ENCODE results near the gene KIF1B.
A peak's percentile ranks its signal among the peaks of the same experiment; 100 is the strongest.

The KIF1B gene

DNA sequence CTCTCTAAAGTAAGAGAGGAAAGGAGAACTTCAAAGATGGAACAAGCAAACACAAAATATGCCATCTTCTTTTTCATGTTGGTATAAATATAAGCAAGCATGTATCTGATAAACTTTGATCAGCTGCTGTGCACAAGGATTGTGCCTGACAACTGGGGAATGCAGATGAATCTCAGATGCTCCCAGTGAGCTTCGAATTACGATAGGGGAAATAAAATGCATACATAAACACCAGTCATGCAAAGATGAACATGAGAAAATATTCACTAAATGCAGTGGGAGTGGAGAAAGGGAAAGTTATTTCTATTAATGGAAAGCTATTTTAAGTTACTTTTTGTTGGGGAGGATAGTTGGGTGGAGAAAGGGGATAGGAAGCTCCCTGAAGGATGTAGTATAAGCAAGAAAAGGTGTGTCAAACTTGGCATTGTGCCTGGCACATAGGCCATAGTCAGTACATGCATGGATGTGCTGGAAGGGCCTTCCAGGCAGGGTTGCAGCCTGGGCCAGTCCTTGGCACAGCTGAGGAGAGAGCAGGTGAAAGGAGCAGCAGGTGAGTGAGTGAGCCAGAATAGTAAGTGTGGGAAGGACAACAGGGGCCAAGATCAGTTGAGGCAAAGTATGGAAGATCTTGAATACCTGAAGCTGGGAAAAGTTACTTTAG, 130.7 kb downstream of the KIF1B start:
- peak; percentile 34 for ATAC-seq
- TF ChIP-seq SNAI2 (CRISPR knock-in tag; IDR thresholded peaks at IDR 0.05) (no peak), CSDC2 (CRISPR knock-in tag; IDR thresholded peaks at IDR 0.05) (no peak), ZFP3 (CRISPR knock-in tag; IDR thresholded peaks at IDR 0.05) (no peak), ISL1 (CRISPR knock-in tag; IDR thresholded peaks at IDR 0.05) (no peak), PPARA (CRISPR knock-in tag; IDR thresholded peaks at IDR 0.05; ENCODE audit: borderline replicate concordance) (no peak), GLIS3 (CRISPR knock-in tag; IDR thresholded peaks at IDR 0.05) (no peak), BACH2 (CRISPR knock-in tag; IDR thresholded peaks at IDR 0.05; ENCODE audit: borderline replicate concordance) (no peak), OSR1 (CRISPR knock-in tag; IDR thresholded peaks at IDR 0.05) (no peak), ZNF70 (CRISPR knock-in tag; IDR thresholded peaks at IDR 0.05) (no peak), ZFP30 (CRISPR knock-in tag; IDR thresholded peaks at IDR 0.05) (no peak), TCF4 (CRISPR knock-in tag; IDR thresholded peaks at IDR 0.05; ENCODE audit: borderline replicate concordance) (no peak), ZNF565 (CRISPR knock-in tag; conservative IDR thresholded peaks at IDR 0.05; ENCODE audit: low read depth) (no peak), TOX (CRISPR knock-in tag; IDR thresholded peaks at IDR 0.05; ENCODE audit: borderline replicate concordance) (no peak), RARB (CRISPR knock-in tag; IDR thresholded peaks at IDR 0.05) (no peak)
- TF ChIP-seq, protein P1, sequence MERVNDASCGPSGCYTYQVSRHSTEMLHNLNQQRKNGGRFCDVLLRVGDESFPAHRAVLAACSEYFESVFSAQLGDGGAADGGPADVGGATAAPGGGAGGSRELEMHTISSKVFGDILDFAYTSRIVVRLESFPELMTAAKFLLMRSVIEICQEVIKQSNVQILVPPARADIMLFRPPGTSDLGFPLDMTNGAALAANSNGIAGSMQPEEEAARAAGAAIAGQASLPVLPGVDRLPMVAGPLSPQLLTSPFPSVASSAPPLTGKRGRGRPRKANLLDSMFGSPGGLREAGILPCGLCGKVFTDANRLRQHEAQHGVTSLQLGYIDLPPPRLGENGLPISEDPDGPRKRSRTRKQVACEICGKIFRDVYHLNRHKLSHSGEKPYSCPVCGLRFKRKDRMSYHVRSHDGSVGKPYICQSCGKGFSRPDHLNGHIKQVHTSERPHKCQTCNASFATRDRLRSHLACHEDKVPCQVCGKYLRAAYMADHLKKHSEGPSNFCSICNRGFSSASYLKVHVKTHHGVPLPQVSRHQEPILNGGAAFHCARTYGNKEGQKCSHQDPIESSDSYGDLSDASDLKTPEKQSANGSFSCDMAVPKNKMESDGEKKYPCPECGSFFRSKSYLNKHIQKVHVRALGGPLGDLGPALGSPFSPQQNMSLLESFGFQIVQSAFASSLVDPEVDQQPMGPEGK (CRISPR knock-in tag; IDR thresholded peaks at IDR 0.05; ENCODE audit: borderline replicate concordance): no peak
- TF ChIP-seq, protein P2, sequence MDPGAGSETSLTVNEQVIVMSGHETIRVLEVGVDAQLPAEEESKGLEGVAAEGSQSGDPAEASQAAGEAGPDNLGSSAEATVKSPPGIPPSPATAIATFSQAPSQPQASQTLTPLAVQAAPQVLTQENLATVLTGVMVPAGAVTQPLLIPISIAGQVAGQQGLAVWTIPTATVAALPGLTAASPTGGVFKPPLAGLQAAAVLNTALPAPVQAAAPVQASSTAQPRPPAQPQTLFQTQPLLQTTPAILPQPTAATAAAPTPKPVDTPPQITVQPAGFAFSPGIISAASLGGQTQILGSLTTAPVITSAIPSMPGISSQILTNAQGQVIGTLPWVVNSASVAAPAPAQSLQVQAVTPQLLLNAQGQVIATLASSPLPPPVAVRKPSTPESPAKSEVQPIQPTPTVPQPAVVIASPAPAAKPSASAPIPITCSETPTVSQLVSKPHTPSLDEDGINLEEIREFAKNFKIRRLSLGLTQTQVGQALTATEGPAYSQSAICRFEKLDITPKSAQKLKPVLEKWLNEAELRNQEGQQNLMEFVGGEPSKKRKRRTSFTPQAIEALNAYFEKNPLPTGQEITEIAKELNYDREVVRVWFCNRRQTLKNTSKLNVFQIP (CRISPR knock-in tag; IDR thresholded peaks at IDR 0.05; ENCODE audit: borderline replicate concordance, low read depth): no peak
- TF ChIP-seq, protein P3, sequence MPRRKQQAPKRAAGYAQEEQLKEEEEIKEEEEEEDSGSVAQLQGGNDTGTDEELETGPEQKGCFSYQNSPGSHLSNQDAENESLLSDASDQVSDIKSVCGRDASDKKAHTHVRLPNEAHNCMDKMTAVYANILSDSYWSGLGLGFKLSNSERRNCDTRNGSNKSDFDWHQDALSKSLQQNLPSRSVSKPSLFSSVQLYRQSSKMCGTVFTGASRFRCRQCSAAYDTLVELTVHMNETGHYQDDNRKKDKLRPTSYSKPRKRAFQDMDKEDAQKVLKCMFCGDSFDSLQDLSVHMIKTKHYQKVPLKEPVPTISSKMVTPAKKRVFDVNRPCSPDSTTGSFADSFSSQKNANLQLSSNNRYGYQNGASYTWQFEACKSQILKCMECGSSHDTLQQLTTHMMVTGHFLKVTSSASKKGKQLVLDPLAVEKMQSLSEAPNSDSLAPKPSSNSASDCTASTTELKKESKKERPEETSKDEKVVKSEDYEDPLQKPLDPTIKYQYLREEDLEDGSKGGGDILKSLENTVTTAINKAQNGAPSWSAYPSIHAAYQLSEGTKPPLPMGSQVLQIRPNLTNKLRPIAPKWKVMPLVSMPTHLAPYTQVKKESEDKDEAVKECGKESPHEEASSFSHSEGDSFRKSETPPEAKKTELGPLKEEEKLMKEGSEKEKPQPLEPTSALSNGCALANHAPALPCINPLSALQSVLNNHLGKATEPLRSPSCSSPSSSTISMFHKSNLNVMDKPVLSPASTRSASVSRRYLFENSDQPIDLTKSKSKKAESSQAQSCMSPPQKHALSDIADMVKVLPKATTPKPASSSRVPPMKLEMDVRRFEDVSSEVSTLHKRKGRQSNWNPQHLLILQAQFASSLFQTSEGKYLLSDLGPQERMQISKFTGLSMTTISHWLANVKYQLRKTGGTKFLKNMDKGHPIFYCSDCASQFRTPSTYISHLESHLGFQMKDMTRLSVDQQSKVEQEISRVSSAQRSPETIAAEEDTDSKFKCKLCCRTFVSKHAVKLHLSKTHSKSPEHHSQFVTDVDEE (CRISPR knock-in tag; IDR thresholded peaks at IDR 0.05): no peak
- TF ChIP-seq, protein P4, sequence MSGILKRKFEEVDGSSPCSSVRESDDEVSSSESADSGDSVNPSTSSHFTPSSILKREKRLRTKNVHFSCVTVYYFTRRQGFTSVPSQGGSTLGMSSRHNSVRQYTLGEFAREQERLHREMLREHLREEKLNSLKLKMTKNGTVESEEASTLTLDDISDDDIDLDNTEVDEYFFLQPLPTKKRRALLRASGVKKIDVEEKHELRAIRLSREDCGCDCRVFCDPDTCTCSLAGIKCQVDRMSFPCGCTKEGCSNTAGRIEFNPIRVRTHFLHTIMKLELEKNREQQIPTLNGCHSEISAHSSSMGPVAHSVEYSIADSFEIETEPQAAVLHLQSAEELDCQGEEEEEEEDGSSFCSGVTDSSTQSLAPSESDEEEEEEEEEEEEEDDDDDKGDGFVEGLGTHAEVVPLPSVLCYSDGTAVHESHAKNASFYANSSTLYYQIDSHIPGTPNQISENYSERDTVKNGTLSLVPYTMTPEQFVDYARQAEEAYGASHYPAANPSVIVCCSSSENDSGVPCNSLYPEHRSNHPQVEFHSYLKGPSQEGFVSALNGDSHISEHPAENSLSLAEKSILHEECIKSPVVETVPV (CRISPR knock-in tag; IDR thresholded peaks at IDR 0.05): no peak
- TF ChIP-seq, protein P5, sequence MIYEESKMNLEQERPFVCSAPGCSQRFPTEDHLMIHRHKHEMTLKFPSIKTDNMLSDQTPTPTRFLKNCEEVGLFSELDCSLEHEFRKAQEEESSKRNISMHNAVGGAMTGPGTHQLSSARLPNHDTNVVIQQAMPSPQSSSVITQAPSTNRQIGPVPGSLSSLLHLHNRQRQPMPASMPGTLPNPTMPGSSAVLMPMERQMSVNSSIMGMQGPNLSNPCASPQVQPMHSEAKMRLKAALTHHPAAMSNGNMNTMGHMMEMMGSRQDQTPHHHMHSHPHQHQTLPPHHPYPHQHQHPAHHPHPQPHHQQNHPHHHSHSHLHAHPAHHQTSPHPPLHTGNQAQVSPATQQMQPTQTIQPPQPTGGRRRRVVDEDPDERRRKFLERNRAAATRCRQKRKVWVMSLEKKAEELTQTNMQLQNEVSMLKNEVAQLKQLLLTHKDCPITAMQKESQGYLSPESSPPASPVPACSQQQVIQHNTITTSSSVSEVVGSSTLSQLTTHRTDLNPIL (CRISPR knock-in tag; IDR thresholded peaks at IDR 0.05; ENCODE audit: low read depth): no peak

DNA sequence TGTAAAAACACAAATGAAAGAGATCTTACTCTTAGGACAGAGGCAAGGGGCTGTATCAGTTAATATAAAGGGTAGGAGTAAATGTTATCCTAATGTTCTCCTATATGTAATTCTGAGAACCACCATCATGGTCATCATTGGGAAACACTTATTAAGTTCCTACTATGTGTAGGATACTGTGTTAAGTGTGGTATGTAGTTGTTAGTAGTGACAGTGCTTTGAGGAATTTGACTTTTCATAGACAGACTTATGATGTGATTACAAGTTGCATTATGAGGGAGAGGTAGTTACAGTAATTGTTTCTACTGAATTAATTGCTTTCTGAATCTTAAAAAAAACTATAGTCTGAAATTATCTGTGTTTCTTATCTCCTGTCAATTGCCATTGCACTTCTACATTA, 136.7 kb downstream of the KIF1B start:
- ATAC-seq: no peak
- TF ChIP-seq ZFP3 (CRISPR knock-in tag; IDR thresholded peaks at IDR 0.05): no peak
- TF ChIP-seq TCF4 (CRISPR knock-in tag; IDR thresholded peaks at IDR 0.05; ENCODE audit: borderline replicate concordance): no peak
- no peak for TF ChIP-seq ZC3H10 (CRISPR knock-in tag; IDR thresholded peaks at IDR 0.05)
- no peak for TF ChIP-seq ZNF8 (CRISPR knock-in tag; IDR thresholded peaks at IDR 0.05)
- no peak for TF ChIP-seq ISL1 (CRISPR knock-in tag; IDR thresholded peaks at IDR 0.05)
- TF ChIP-seq GLIS3 (CRISPR knock-in tag; IDR thresholded peaks at IDR 0.05): no peak
- TF ChIP-seq ZNF565 (CRISPR knock-in tag; conservative IDR thresholded peaks at IDR 0.05; ENCODE audit: low read depth): no peak
- TF ChIP-seq TOX (CRISPR knock-in tag; IDR thresholded peaks at IDR 0.05; ENCODE audit: borderline replicate concordance): no peak
- no peak for TF ChIP-seq RARB (CRISPR knock-in tag; IDR thresholded peaks at IDR 0.05)
- TF ChIP-seq SNAI2 (CRISPR knock-in tag; IDR thresholded peaks at IDR 0.05): no peak
- TF ChIP-seq ESRRG (CRISPR knock-in tag; IDR thresholded peaks at IDR 0.05): no peak

Data from SK-N-SH treated with all-trans-retinoic acid at 6 μM for 48 hours (cell line).